Mesothelial cell of epicardium (in vitro differentiated cells): Measurements from ENCODE around the gene TMEM42. TPM values are rescaled to one million over a fixed set of nuclear protein-coding genes. Genes with fewer than 3 reads are reported as not detected.
A peak's percentile ranks its signal among the peaks of the same experiment; 100 is the strongest.
"Not testable (repeated sequence)": the region's sequence is repeated elsewhere in the genome, so short reads cannot be mapped to it uniquely, and the experiment has no call there.

ENCODE experiments used
- DNase-seq, 2 experiments: peaks; one replicate each; pipeline ENCODE4 v3.0.0; 2021; ENCODE audit warnings: low spot score in 2 of 2; ENCODE audit not compliant: unreplicated experiment in 2 of 2
- H3K27ac Mint-ChIP-seq: 2 replicates; pipeline ENCODE4 v1.8.0; 2021; ENCODE audit warnings: mixed read lengths
- H3K27me3 Mint-ChIP-seq: 2 replicates; pipeline ENCODE4 v1.8.0; 2021; ENCODE audit warnings: low read depth, mixed read lengths
- H3K36me3 Mint-ChIP-seq: 2 replicates; pipeline ENCODE4 v1.8.0; 2021; ENCODE audit warnings: mixed read lengths
- H3K4me1 Mint-ChIP-seq: 2 replicates; pipeline ENCODE4 v1.8.0; 2021; ENCODE audit warnings: mixed read lengths
- H3K4me3 Mint-ChIP-seq: 2 replicates; pipeline ENCODE4 v1.8.0; 2021; ENCODE audit warnings: mild to moderate bottlenecking, moderate library complexity, mixed read lengths
- H3K9me3 Mint-ChIP-seq: 2 replicates; pipeline ENCODE4 v1.8.0; 2021; ENCODE audit warnings: mixed read lengths
- CTCF ChIP-seq: fragments of 200-600 bp; sonication (generic); IDR thresholded peaks from one replicate; pipeline ENCODE4 v1.5.0; 2021; ENCODE audit warnings: antibody characterized with exemption; ENCODE audit not compliant: unreplicated experiment
- total RNA-seq: library from RNA; stranded (reverse); gene quantifications from 3 replicates; pipeline ENCODE4 v1.2.1, GENCODE V29; 2021

Gene TMEM42
- total RNA-seq, 1 donor from 2014 or later = 17.7 TPM

- peaks cover 42% of the 10 kb centered on the region for H3K4me1 Mint-ChIP-seq
- peak overlapping the region; percentile 98 for H3K27ac Mint-ChIP-seq
- no peaks in the 10 kb centered on the region for H3K27me3 Mint-ChIP-seq
- no peak for TF ChIP-seq CTCF
- H3K9me3 Mint-ChIP-seq = no peaks in the 10 kb centered on the region
- H3K36me3 Mint-ChIP-seq = peaks cover 6% of the 10 kb centered on the region
- H3K4me3 Mint-ChIP-seq = no peak overlapping the region
- DNase-seq = peak; percentile 30 to 61
Observed at GRCh38 chr3:44845528-44846520, 15.9 kb upstream of the TMEM42 start.

DNA sequence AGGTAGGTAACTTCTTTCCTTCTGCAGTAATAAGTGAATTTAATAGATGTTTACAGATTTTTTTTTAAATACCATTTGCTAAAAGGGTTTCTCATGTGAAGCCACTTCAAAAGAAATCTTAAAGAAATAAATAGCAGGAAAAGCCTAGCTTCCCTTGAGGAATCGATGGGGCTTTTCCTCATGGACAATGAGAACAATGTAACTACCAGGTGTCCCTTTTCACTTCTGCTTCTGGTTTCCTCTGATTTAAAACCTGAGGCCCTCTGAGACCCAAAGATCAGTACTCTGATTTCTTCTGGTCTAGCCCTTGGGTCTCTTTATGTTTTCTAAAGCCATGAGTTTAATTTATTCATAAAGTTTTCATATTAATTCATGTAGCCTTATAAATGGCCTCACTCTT, 13.1 kb upstream of the TMEM42 start:
- no peak for DNase-seq
- Mint-ChIP-seq H3K36me3 (peaks cover 4% of the 10 kb centered on the region), H3K9me3 (no peaks in the 10 kb centered on the region), H3K27ac (no peak overlapping the region), H3K27me3 (no peaks in the 10 kb centered on the region), H3K4me1 (peaks cover 34% of the 10 kb centered on the region), H3K4me3 (no peak overlapping the region)
- no peak for TF ChIP-seq CTCF

DNA sequence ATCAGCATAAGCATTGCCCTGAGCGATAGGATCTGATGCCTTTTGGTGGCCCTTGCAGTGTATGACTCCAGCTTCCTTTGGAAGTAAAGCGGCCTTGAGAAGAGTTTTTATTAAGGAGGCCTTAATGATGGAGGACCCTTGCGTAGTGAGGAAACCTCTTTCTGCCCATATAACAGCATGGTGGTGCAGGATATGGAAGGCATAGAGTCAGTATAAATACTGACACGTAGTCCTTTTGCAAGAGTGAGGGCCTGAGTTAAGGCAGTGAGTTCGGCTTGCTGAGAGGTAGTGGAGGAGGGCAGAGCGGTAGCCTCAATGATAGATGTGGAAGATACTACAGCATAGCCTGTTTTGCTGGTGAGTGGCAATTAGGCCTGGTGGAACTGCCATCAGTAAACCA, 5.0 kb upstream of the TMEM42 start:
- DNase-seq, H3K27ac Mint-ChIP-seq, H3K9me3 Mint-ChIP-seq, H3K4me1 Mint-ChIP-seq, H3K36me3 Mint-ChIP-seq, H3K27me3 Mint-ChIP-seq, H3K4me3 Mint-ChIP-seq: not testable (repeated sequence)

GRCh38 chr3:44860117-44860516, 1.6 kb upstream of the TMEM42 start:
- no peak for DNase-seq
- H3K4me1 Mint-ChIP-seq = peaks cover 17% of the 10 kb centered on the region
- H3K36me3 Mint-ChIP-seq = peaks cover 8% of the 10 kb centered on the region
- no peak for TF ChIP-seq CTCF
- H3K27ac Mint-ChIP-seq = peak overlapping the region; percentile 76
- no peaks in the 10 kb centered on the region for H3K9me3 Mint-ChIP-seq
- no peaks in the 10 kb centered on the region for H3K27me3 Mint-ChIP-seq
- no peak overlapping the region for H3K4me3 Mint-ChIP-seq

- Mint-ChIP-seq H3K4me3 (peak overlapping the region; percentile 83), H3K36me3 (peaks cover 25% of the 10 kb centered on the region), H3K4me1 (peaks cover 17% of the 10 kb centered on the region), H3K9me3 (peaks cover under 1% of the 10 kb centered on the region), H3K27me3 (no peaks in the 10 kb centered on the region), H3K27ac (peak overlapping the region; percentile 99)
- no peak for DNase-seq
- no peak for TF ChIP-seq CTCF
Observed at GRCh38 chr3:44862226-44862637, 520 bp downstream of the TMEM42 start.

DNA sequence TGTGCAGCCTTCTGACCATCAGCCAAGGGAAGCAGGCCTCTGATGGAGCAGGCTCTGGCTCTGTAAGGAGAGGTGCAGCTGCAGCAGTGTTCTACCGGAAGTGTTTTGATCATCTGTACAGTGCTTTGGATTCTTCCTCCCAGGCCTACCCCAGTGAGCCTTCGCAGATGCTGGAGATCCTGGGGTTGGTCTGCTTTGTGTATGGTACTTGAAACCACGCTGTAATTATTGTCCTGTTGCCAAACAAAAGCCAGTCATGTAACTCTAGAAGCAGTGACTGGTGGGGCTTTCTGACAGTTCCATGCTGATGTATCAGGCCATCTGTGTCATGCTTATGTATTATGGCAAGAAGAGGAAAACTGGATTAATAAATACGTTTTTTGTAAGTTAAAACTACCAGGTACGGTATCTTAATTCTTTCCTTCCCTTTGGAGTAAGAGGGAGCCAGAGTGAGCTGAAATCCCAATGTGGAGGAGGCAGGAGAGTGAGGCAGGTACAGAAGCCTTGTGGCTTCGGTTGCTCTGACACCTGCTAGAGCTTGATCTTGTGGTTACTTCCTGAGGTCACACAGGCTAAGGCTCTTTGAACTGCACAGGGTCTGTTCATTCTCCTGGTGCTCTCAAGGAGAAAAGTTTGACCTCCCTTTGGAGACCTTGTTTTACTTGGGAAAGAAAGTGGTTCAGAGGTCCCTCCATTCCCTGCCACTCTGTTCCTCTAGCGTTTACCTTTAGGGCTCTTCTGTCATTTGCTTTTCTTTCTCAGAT, 3.7 kb downstream of the TMEM42 start:
- Mint-ChIP-seq H3K4me1 (peaks cover 17% of the 10 kb centered on the region), H3K4me3 (no peak overlapping the region)

More for the DNA sequence above, 3.7 kb downstream of the TMEM42 start:
- peaks cover 33% of the 10 kb centered on the region for H3K36me3 Mint-ChIP-seq
- H3K9me3 Mint-ChIP-seq = peaks cover 13% of the 10 kb centered on the region
- H3K27ac Mint-ChIP-seq = no peak overlapping the region
- DNase-seq = no peak
- H3K27me3 Mint-ChIP-seq = no peaks in the 10 kb centered on the region
- TF ChIP-seq CTCF = no peak
